Activated CD8-positive, alpha-beta memory T cell treated with anti-CD3 and anti-CD28 coated beads for 4 hours (primary cell): ENCODE data around the gene OR13H1.
"Not testable (repeated sequence)": the region's sequence is repeated elsewhere in the genome, so short reads cannot be mapped to it uniquely, and the experiment has no call there.

ENCODE experiments used
- DNase-seq, 2 donors: peaks; one replicate each; pipeline ENCODE4 v3.0.0-alpha.2; 2020; ENCODE audit warnings: low read depth in 2 of 2

OR13H1 gene, protein sequence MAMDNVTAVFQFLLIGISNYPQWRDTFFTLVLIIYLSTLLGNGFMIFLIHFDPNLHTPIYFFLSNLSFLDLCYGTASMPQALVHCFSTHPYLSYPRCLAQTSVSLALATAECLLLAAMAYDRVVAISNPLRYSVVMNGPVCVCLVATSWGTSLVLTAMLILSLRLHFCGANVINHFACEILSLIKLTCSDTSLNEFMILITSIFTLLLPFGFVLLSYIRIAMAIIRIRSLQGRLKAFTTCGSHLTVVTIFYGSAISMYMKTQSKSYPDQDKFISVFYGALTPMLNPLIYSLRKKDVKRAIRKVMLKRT

GRCh38 chrX:131543774-131544173 is at the start of gene OR13H1:
TSS of gene OR13H1 (plus strand) at chrX:131544074. CDS start at chrX:131544074, 0 bp downstream.
- no peak for DNase-seq

- not testable (repeated sequence) for DNase-seq
Measured at GRCh38 chrX:131501556-131501955, 42.3 kb upstream of the OR13H1 start.

DNA sequence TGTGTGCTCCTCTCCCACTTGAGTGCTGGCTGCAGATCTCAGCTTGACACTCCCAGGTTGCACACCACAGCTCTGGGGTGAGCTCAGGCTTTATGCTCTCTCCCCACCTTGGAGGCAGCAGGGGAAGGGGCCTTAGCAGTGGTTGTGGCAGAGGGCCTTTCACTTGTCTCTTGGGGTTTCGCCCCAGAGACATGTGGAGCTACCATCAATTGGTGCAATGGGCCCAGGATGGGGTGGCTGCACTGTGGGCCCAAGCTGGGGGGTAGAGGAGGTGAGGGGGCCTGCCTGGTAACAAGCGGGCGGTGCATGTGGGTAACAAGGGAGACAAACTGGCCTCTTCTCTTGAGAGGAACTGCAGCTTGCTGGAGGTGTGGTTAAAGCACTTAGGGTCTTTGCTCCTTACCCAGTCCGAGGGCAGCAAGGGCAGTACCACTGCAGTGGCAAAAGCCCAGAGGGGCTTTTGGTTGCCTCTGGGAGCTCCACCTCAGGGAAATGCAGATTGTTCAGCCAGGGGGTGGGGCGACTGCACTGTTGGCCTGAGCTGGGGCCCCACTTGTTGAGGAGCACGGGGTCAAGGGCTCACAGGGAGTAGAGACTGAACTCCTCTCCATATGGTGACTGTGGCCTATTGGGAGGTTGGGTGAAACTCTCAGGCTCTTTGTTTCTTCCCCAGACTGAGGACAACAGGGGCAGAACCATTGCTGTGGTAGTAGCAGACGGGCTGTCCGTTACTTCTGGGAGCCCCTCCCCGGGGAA is 30.5 kb upstream of the OR13H1 start:
- DNase-seq, result no peak

DNA sequence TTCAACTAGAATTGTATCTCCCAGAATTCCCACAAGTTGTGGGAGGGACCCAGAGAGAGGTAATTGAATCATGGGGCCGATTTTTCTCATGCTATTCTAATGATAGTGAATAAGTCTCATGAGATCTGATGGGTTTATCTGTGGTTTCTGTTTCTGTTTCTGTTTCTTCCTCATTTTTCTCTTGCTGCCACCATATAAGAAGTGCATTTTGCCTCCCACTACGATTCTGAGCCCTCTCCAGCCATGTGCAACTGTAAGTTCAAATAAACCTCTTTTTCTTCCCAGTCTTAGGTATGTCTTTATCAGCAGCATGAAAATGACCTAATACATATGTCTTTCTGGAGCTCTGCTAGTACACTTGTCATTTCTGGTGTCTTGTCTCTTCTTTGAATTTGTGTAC is 22.1 kb upstream of the OR13H1 start:
- DNase-seq, result no peak

- DNase-seq, result no peak
Measured at GRCh38 chrX:131544218-131544617, 344 bp downstream of the OR13H1 start.

GRCh38 chrX:131549011-131549410 is 5.1 kb downstream of the OR13H1 start:
- no peak for DNase-seq

GRCh38 chrX:131552453-131552852 is 8.6 kb downstream of the OR13H1 start:
- not testable (repeated sequence) for DNase-seq

- DNase-seq, result no peak
Measured at GRCh38 chrX:131558562-131558961, 14.7 kb downstream of the OR13H1 start.

DNA sequence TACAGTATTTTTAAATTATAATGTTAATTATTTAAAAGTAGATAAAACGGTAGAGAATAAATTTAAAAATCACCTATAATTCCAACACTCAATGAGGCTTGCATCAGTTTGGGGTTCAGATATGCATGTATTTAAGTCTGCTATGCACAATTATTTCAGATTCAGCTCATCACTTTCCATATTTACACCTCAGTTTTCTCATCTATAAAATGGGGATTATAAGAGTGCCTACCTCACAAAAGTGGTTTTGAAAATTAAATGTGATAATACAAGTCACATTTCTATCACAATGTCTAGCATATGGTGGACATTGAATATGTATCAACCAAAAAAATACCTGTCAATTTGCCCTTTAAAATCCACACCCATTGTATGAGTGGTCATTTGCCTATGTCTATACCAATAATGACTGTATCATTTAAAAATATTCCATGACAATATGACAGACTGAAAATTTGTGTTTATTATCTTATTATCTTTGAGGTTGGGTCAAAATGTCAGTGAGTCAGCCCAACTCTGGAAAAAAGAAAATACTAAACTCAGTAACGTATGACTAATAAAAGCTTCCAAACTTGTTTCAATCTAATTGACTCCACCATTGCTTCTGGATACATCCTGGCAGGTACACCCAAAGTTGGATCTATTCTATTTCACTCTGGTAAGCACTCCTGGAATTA is 20.8 kb downstream of the OR13H1 start:
- no peak for DNase-seq

- no peak for DNase-seq
Measured at GRCh38 chrX:131565909-131566308, 22.0 kb downstream of the OR13H1 start.

GRCh38 chrX:131571348-131571747 is 27.5 kb downstream of the OR13H1 start:
- no peak for DNase-seq

DNA sequence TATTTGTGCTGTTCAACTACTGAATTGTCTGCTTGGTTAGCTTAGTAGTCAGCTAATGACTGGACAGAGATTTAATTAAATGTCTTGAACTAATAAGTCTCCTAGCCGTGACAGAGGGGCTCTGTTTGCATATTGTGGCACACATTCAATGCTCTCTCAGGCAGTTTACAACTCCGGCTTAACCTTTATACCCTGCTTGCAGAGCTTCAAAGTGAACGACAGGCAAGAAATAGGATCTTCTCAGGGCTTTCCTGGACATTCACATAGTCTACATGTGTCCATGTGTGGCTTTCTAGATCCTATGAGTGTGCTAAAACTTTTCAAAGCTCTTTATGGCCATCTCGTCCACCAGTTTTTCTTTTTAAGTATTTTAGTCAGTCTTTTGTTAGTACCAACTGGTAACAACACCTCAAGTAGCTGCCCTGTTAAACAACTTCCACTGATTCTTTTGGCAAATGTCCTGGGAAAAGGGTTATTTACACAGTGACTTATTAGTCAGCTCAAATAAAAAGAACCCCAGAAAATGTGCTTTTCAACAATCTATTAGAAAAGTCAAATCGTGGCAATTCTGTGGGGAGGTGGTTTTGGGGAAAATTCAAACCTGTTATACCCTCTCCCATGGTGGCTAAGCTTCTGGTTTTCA is 28.6 kb downstream of the OR13H1 start:
- no peak for DNase-seq

GRCh38 chrX:131577413-131577812 is 33.5 kb downstream of the OR13H1 start:
- no peak for DNase-seq

- no peak for DNase-seq
Measured at GRCh38 chrX:131577999-131578734, 34.3 kb downstream of the OR13H1 start.

GRCh38 chrX:131578735-131579367 is 35.0 kb downstream of the OR13H1 start:
- not testable (repeated sequence) for DNase-seq

DNA sequence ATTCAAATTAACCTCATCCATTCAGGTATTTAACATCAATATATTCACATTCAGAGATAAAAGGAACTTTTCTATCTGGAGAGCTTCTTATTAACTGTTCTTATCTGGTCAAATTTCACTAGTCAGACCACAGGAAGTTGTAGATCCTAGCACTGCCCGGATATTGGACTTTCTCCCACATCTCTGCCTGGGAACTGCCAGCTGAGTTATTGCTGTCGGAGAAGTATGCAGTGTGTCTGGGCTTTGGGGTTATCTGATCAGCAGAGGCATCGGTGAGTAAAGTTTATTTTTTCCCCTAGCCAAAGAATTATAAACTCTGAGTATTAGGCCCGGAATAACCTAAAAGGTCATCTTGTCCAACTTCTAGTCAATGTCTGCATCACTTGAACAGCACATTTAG is 45.1 kb downstream of the OR13H1 start:
- no peak for DNase-seq
